HG03103 (cell line): ENCODE data around the gene NEU4.
"Not testable (repeated sequence)": the region's sequence is repeated elsewhere in the genome, so short reads cannot be mapped to it uniquely, and the experiment has no call there.

Experiments
- ATAC-seq: cut with Tn5 transposase; IDR thresholded peaks from one replicate; pipeline ENCODE4 v1.9.1; 2021; ENCODE audit warnings: low read depth; ENCODE audit not compliant: unreplicated experiment

The NEU4 gene

GRCh38 chr2:241774419-241775222 lies 34.4 kb upstream of the NEU4 start:
- no peak for ATAC-seq

GRCh38 chr2:241775223-241776177 lies 33.5 kb upstream of the NEU4 start:
- no peak for ATAC-seq

GRCh38 chr2:241776336-241777169 lies 32.4 kb upstream of the NEU4 start, which contains the start of gene GAL3ST2:
Gene GAL3ST2 (plus strand): TSS chr2:241776822. CDS start chr2:241776956, 134 bp downstream.
- ATAC-seq = no peak

- ATAC-seq = no peak
Observed at GRCh38 chr2:241777170-241777685, 31.8 kb upstream of the NEU4 start.

GRCh38 chr2:241777686-241778627 lies 31.0 kb upstream of the NEU4 start:
- no peak for ATAC-seq

GRCh38 chr2:241780939-241781569 lies 27.9 kb upstream of the NEU4 start:
- no peak for ATAC-seq

- not testable (repeated sequence) for ATAC-seq
Observed at GRCh38 chr2:241782053-241782452, 26.9 kb upstream of the NEU4 start.

- no peak for ATAC-seq
Observed at GRCh38 chr2:241788135-241788534, 20.9 kb upstream of the NEU4 start.

GRCh38 chr2:241788572-241788971 lies 20.4 kb upstream of the NEU4 start:
- no peak for ATAC-seq

GRCh38 chr2:241791385-241791784 lies 17.6 kb upstream of the NEU4 start:
- ATAC-seq = not testable (repeated sequence)

GRCh38 chr2:241793385-241793784 lies 15.6 kb upstream of the NEU4 start:
- no peak for ATAC-seq

GRCh38 chr2:241794250-241794823 lies 14.7 kb upstream of the NEU4 start:
- ATAC-seq = no peak

GRCh38 chr2:241795021-241795999 lies 13.7 kb upstream of the NEU4 start:
- no peak for ATAC-seq

GRCh38 chr2:241796209-241796608 lies 12.8 kb upstream of the NEU4 start:
- no peak for ATAC-seq

- ATAC-seq = no peak
Observed at GRCh38 chr2:241796610-241797138, 12.3 kb upstream of the NEU4 start.

- no peak for ATAC-seq
Observed at GRCh38 chr2:241797441-241798080, 11.4 kb upstream of the NEU4 start.
